DOHH2 (cell line): Measurements from ENCODE around the gene ADIG.

Experiments
- H3F3A ChIP-seq: fragments of 200-600 bp; sonication (generic), shearing (Covaris generic); 2 replicates; pipeline ENCODE4 v1.6.0; 2016; ENCODE audit warnings: antibody characterized with exemption, mild to moderate bottlenecking; ENCODE audit not compliant: control insufficient read depth, insufficient read depth
- H3K27ac ChIP-seq: fragments of 200-600 bp; sonication (generic); 2 replicates; pipeline ENCODE4 v1.5.1; 2014; ENCODE audit warnings: low read depth, mild to moderate bottlenecking, low read length, moderate library complexity
- H3K27me3 ChIP-seq: fragments of 200-600 bp; sonication (generic); 2 replicates; pipeline ENCODE4 v1.6.1; 2014; ENCODE audit warnings: mild to moderate bottlenecking, low read length, mixed read lengths; ENCODE audit not compliant: control insufficient read depth
- H3K36me3 ChIP-seq: fragments of 200-600 bp; sonication (generic); 2 replicates; pipeline ENCODE4 v1.6.1; 2014; ENCODE audit warnings: mild to moderate bottlenecking, low read length, moderate library complexity, mixed read lengths; ENCODE audit not compliant: control insufficient read depth
- H3K4me1 ChIP-seq: fragments of 200-600 bp; sonication (generic); 2 replicates; pipeline ENCODE4 v1.6.1; 2014; ENCODE audit warnings: mild to moderate bottlenecking, low read length, mixed read lengths; ENCODE audit not compliant: control insufficient read depth
- H3K4me2 ChIP-seq: fragments of 200-600 bp; sonication (generic); 2 replicates; pipeline ENCODE4 v1.6.0; 2014; ENCODE audit warnings: mild to moderate bottlenecking, low read length, moderate library complexity
- H3K4me3 ChIP-seq: fragments of 200-600 bp; sonication (generic); 2 replicates; pipeline ENCODE4 v1.5.1; 2014; ENCODE audit warnings: mild to moderate bottlenecking, low read length, mixed read lengths
- H3K79me2 ChIP-seq: fragments of 200-600 bp; sonication (generic); 2 replicates; pipeline ENCODE4 v1.6.1; 2014; ENCODE audit warnings: mild to moderate bottlenecking, low read length, mixed read lengths; ENCODE audit not compliant: control insufficient read depth
- H3K9me2 ChIP-seq: fragments of 200-600 bp; sonication (generic); replicated peaks from 2 replicates; pipeline ENCODE4 v1.6.1; 2014; ENCODE audit warnings: mild to moderate bottlenecking, low read length, mixed read lengths; ENCODE audit not compliant: control insufficient read depth
- H3K9me3 ChIP-seq: fragments of 200-600 bp; sonication (generic); 2 replicates; pipeline ENCODE4 v1.6.1; 2014; ENCODE audit warnings: antibody characterized with exemption, low read length, mixed read lengths; ENCODE audit not compliant: control insufficient read depth, insufficient read depth
- H4K20me1 ChIP-seq: fragments of 200-600 bp; sonication (generic); 2 replicates; pipeline ENCODE4 v1.6.0; 2014; ENCODE audit warnings: low read depth, mild to moderate bottlenecking, antibody characterized with exemption, low read length, moderate library complexity; ENCODE audit not compliant: control insufficient read depth, insufficient read depth
- CTCF ChIP-seq: fragments of 200-600 bp; sonication (generic); IDR thresholded peaks from one replicate; pipeline ENCODE4 v1.5.1; 2014; ENCODE audit warnings: antibody characterized with exemption, mild to moderate bottlenecking, low read depth, low read length; ENCODE audit not compliant: poor library complexity, severe bottlenecking
- EZH2phosphoT487 ChIP-seq: fragments of 200-600 bp; sonication (generic); IDR thresholded peaks from 2 replicates; pipeline ENCODE4 v1.6.1; 2017; ENCODE audit warnings: borderline replicate concordance, mild to moderate bottlenecking, antibody characterized with exemption, low read length, moderate library complexity, mixed read lengths

The ADIG gene

GRCh38 chr20:38583306-38583705 lies 2.3 kb downstream of the ADIG start:
- Histone ChIP-seq H3K9me3 (no peaks in the 10 kb centered on the region), H3K36me3 (no peaks in the 10 kb centered on the region), H4K20me1 (no peaks in the 10 kb centered on the region), H3K27ac (no peak overlapping the region), H3K9me2 (no peaks in the 10 kb centered on the region), H3K4me3 (no peak overlapping the region), H3K4me1 (no peaks in the 10 kb centered on the region), H3K4me2 (no peak overlapping the region), H3F3A (no peaks in the 10 kb centered on the region), H3K27me3 (peaks cover 4% of the 10 kb centered on the region; the same call in 1 of the 2 replicates), H3K79me2 (no peaks in the 10 kb centered on the region)
- TF ChIP-seq EZH2phosphoT487 (no peak), CTCF (no peak)

- Histone ChIP-seq H3F3A (no peaks in the 10 kb centered on the region), H3K4me2 (no peak overlapping the region), H3K4me3 (no peak overlapping the region), H3K9me3 (no peaks in the 10 kb centered on the region), H3K9me2 (no peaks in the 10 kb centered on the region), H3K36me3 (no peaks in the 10 kb centered on the region), H3K79me2 (no peaks in the 10 kb centered on the region), H4K20me1 (no peaks in the 10 kb centered on the region), H3K27ac (no peak overlapping the region), H3K4me1 (no peaks in the 10 kb centered on the region), H3K27me3 (peaks cover 4% of the 10 kb centered on the region; the same call in 1 of the 2 replicates)
- TF ChIP-seq EZH2phosphoT487 (no peak), CTCF (no peak)
Measured at GRCh38 chr20:38584099-38584763, 3.2 kb downstream of the ADIG start.

GRCh38 chr20:38585404-38586180 lies 4.6 kb downstream of the ADIG start:
- H3K4me3 ChIP-seq: no peak overlapping the region
- H3K27ac ChIP-seq: no peak overlapping the region
- no peaks in the 10 kb centered on the region for H3F3A ChIP-seq
- H3K79me2 ChIP-seq: no peaks in the 10 kb centered on the region
- H3K9me2 ChIP-seq: no peaks in the 10 kb centered on the region
- H3K9me3 ChIP-seq: no peaks in the 10 kb centered on the region
- no peaks in the 10 kb centered on the region for H3K4me1 ChIP-seq
- no peaks in the 10 kb centered on the region for H3K36me3 ChIP-seq
- H4K20me1 ChIP-seq: no peaks in the 10 kb centered on the region
- no peak for TF ChIP-seq EZH2phosphoT487
- TF ChIP-seq CTCF: no peak
- H3K4me2 ChIP-seq: no peak overlapping the region
- peaks cover 2% of the 10 kb centered on the region; the same call in 1 of the 2 replicates for H3K27me3 ChIP-seq
